Measurements from ENCODE around the gene PTPRM.

- TF ChIP-seq POLR2A (IDR thresholded peaks at IDR 0.05; ENCODE audit: low read depth) (no peak), CTCF (IDR thresholded peaks at IDR 0.05) (no peak), POLR2AphosphoS5 (IDR thresholded peaks at IDR 0.05) (no peak)
Observed at GRCh38 chr18:7813131-7813530, 246.0 kb downstream of the PTPRM start.

Data from esophagus muscularis mucosa (tissue), 3 donors.